Progenitor cell of endocrine pancreas (in vitro differentiated cells): ENCODE measurements around the gene ACVRL1. TPM values are rescaled to one million over a fixed set of nuclear protein-coding genes. Genes with fewer than 3 reads are reported as not detected.

Experiments used
- DNase-seq: peaks from one replicate; pipeline ENCODE4 v3.0.0; 2021; ENCODE audit warnings: low spot score; ENCODE audit not compliant: unreplicated experiment
- H3K27ac Mint-ChIP-seq: 2 replicates; pipeline ENCODE4 v1.8.0; 2021; ENCODE audit warnings: mild to moderate bottlenecking, moderate library complexity, mixed read lengths
- H3K27me3 Mint-ChIP-seq: 2 replicates; pipeline ENCODE4 v1.8.0; 2021; ENCODE audit warnings: mixed read lengths
- H3K36me3 Mint-ChIP-seq: 2 replicates; pipeline ENCODE4 v1.8.0; 2022; ENCODE audit warnings: mixed read lengths; ENCODE audit not compliant: insufficient read depth
- H3K4me1 Mint-ChIP-seq: 2 replicates; pipeline ENCODE4 v1.8.0; 2021; ENCODE audit warnings: low read depth, mixed read lengths
- H3K4me3 Mint-ChIP-seq: 2 replicates; pipeline ENCODE4 v1.8.0; 2021; ENCODE audit warnings: low read depth, mild to moderate bottlenecking, moderate library complexity, mixed read lengths
- H3K9me3 Mint-ChIP-seq: 2 replicates; pipeline ENCODE4 v1.8.0; 2021; ENCODE audit warnings: low read depth, mixed read lengths
- total RNA-seq: library from RNA; stranded (reverse); gene quantifications from 2 replicates; pipeline ENCODE4 v1.2.1, GENCODE V29; 2021
- TF ChIP-seq, protein P1 (sequence below): fragments of 200-600 bp; sonication (generic); IDR thresholded peaks from one replicate; pipeline ENCODE4 v1.5.0; 2021; ENCODE audit warnings: antibody characterized with exemption, mild to moderate bottlenecking; ENCODE audit not compliant: unreplicated experiment

Gene ACVRL1
- total RNA-seq, 1 donor from 2014 or later: not detected

DNA sequence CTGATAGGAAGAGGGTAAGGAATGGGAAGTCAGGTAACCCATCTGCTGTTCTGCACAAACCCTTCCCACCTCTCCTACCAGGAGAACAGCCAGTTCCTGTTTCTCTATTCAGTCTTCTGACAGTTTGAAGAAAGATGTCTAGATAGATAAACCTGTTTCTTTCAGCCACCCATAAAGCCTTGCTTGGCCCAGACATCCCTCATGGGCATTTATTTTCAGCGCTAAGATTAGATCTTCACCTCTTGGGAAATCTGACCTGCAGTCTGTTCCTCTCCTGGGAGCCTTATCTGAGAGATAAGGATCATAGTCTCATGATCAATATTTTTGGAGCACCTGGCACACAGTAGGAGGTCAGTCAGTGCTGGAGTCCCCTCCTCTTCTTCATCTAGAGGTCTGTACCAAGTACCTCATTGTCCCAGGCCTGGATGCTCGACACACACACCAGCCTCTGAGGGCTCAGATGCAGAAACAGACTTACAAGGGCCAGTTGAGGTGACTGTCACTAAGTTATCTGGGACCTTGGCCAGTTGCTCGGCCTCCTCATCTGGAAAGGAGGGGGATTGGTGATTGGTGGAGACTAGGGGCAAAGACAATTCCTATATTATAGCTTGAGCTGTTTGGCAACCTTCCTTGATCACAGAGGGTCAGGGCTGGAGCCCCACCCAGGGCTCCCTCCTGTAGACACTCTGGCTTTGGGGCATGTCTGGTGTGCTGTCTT lies 18.2 kb downstream of the ACVRL1 start:
- peaks cover 7% of the 10 kb centered on the region for H3K4me1 Mint-ChIP-seq
- H3K27ac Mint-ChIP-seq: no peak overlapping the region
- no peaks in the 10 kb centered on the region for H3K36me3 Mint-ChIP-seq
- no peak overlapping the region for H3K4me3 Mint-ChIP-seq
- no peaks in the 10 kb centered on the region for H3K9me3 Mint-ChIP-seq
- no peak for DNase-seq
- peaks cover 14% of the 10 kb centered on the region for H3K27me3 Mint-ChIP-seq
- TF ChIP-seq, protein P1, sequence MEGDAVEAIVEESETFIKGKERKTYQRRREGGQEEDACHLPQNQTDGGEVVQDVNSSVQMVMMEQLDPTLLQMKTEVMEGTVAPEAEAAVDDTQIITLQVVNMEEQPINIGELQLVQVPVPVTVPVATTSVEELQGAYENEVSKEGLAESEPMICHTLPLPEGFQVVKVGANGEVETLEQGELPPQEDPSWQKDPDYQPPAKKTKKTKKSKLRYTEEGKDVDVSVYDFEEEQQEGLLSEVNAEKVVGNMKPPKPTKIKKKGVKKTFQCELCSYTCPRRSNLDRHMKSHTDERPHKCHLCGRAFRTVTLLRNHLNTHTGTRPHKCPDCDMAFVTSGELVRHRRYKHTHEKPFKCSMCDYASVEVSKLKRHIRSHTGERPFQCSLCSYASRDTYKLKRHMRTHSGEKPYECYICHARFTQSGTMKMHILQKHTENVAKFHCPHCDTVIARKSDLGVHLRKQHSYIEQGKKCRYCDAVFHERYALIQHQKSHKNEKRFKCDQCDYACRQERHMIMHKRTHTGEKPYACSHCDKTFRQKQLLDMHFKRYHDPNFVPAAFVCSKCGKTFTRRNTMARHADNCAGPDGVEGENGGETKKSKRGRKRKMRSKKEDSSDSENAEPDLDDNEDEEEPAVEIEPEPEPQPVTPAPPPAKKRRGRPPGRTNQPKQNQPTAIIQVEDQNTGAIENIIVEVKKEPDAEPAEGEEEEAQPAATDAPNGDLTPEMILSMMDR: no peak

DNA sequence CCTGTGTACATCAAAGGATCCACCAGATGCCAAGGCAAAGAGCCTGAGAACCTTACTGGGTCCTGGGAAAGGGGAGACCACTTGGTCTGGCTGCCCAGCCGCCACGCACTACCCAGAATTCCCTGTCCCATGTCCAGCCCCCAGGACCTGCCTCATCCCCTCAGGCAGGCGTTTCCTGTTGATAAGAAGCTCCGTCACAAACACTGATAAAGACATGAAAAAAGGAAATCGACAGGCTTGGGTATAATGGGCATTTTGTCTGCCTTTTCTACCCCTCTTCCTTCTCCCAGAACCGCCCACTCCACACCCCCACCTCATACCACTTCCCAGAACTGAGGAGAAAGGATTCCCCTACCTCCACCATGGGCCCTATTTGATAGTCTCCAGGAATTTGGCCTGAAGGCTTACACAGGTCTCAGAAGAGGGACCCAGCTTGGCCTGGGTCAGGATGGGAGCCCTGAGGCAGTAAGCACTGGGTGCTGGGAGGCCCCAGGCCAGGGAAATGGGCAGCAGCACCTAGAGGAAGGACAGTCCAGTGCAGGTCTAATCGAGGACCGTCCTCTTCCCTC lies 18.8 kb downstream of the ACVRL1 start:
- H3K4me3 Mint-ChIP-seq: no peak overlapping the region
- TF ChIP-seq, protein P1: no peak
- no peaks in the 10 kb centered on the region for H3K36me3 Mint-ChIP-seq
- DNase-seq: no peak
- H3K9me3 Mint-ChIP-seq: no peaks in the 10 kb centered on the region
- H3K4me1 Mint-ChIP-seq: peaks cover 5% of the 10 kb centered on the region
- no peak overlapping the region for H3K27ac Mint-ChIP-seq
- peaks cover 12% of the 10 kb centered on the region for H3K27me3 Mint-ChIP-seq

DNA sequence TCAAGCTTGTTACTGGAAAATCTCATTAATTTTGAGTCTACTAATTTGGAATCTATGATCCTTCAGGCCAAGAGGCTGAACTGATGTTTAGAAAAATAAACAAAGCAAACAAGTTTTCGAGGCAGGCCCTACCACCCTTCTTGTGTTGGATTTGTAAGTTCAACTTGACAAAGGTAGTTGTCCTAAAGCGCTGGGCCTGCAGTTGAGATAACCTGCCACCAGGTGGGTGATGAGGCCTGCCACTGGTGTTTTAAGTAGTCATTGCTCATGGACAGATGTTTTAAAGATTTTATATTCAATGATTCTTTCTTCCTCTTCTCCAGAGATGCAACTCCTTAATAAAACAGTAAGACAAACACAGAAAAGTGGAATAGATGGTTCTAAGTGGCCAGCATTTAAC lies 19.4 kb downstream of the ACVRL1 start:
- TF ChIP-seq, protein P1: peak; percentile 62
- no peak overlapping the region for H3K4me3 Mint-ChIP-seq
- peaks cover 12% of the 10 kb centered on the region for H3K27me3 Mint-ChIP-seq
- H3K9me3 Mint-ChIP-seq: no peaks in the 10 kb centered on the region
- no peak for DNase-seq
- H3K27ac Mint-ChIP-seq: no peak overlapping the region
- peaks cover 3% of the 10 kb centered on the region for H3K4me1 Mint-ChIP-seq
- no peaks in the 10 kb centered on the region for H3K36me3 Mint-ChIP-seq

DNA sequence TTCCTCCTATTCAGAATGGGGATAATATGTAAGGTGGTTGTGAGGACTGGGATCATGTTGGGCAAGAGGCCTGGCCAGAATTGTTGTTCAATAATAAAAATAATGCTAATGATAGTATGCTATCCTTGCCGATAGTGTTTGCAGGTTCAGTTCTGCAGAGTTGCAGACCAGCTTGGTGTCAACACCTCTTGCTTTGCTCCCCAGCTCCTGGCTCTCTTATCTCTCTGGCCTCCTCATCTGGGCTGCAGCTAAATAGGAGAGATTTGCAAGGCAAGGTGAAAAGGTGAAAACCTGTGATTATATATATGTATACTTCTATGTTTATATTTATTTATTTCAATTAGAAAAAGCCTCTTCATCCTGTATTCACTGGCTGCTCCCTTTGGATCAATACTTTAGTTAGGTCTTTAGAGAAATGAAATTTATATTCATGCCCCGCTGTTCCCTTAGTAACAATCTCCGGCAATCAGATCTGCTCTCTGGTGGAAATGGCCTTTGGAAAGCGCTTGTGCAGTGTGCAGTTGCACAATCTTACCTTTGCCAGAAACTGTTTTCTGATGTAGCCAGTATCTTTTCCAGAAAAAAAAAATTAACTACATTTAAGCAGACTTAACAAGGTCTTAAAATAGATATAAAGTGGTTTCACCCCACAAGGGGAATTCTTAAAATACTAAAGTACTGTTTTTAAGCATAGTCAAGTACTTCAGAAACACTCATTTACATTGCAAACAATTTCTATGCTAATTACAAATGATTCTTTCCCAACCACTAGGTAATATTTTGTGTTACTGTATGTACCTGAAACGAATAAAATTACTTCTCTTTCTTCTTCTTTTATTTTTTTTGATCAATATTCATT lies 25.1 kb downstream of the ACVRL1 start:
- no peaks in the 10 kb centered on the region for H3K9me3 Mint-ChIP-seq
- H3K27ac Mint-ChIP-seq: no peak overlapping the region
- H3K36me3 Mint-ChIP-seq: no peaks in the 10 kb centered on the region
- H3K4me1 Mint-ChIP-seq: peaks cover 11% of the 10 kb centered on the region
- no peak for DNase-seq
- TF ChIP-seq, protein P1: no peak
- H3K4me3 Mint-ChIP-seq: no peak overlapping the region
- H3K27me3 Mint-ChIP-seq: no peaks in the 10 kb centered on the region

DNA sequence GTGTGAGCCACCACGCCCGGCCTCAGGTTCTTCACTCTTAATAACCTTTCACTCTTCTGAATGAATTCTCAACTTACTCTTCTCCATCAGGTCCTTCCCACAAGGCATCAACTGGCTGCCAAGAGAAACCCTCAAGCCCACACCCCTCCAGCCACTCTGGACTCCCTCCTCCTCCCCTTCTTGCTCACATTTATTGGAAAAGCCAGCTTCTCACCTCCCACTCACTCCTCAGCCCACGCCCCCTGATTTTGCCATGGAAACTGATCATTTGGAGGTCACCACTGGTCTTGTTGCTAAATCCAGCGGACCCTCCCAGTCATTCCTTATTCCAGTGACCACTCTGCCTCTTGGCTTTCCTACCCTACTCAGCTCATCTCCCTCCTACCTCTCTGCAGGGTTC lies 26.8 kb downstream of the ACVRL1 start:
- Mint-ChIP-seq H3K4me1 (peaks cover 11% of the 10 kb centered on the region), H3K9me3 (no peaks in the 10 kb centered on the region), H3K4me3 (no peak overlapping the region), H3K27ac (peak overlapping the region; percentile 1), H3K27me3 (no peaks in the 10 kb centered on the region), H3K36me3 (no peaks in the 10 kb centered on the region)
- TF ChIP-seq, protein P1: no peak
- no peak for DNase-seq
